Measurements from ENCODE around the gene PIK3C2G.

PIK3C2G gene

GRCh38 chr12:18467620-18468245 lies 206.4 kb downstream of the PIK3C2G start:
- no peaks in the 10 kb centered on the region for H4K20me1 ChIP-seq (ENCODE audit: insufficient read depth)
- peak overlapping the region; percentile 52 for H3K4me2 ChIP-seq
- peak overlapping the region; percentile 22 for H2AFZ ChIP-seq (ENCODE audit: low read depth)
- H3K79me2 ChIP-seq (ENCODE audit: insufficient read depth, low read depth), result no peaks in the 10 kb centered on the region
- H3K4me1 ChIP-seq (ENCODE audit: low read depth, poor library complexity, severe bottlenecking), result peaks cover 29% of the 10 kb centered on the region
- H3K27me3 ChIP-seq (ENCODE audit: insufficient read depth, low read depth), result no peaks in the 10 kb centered on the region
- TF ChIP-seq CTCF (conservative IDR thresholded peaks at IDR 0.05; ENCODE audit: low read depth, low read length), result no peak
- H3K4me3 ChIP-seq (IDR thresholded peaks at IDR 0.05; ENCODE audit: insufficient read depth, low read depth, low read length), result no peak overlapping the region
- no peaks in the 10 kb centered on the region for H3K36me3 ChIP-seq (ENCODE audit: insufficient read depth)
- peak overlapping the region; percentile 59 for H3K27ac ChIP-seq
- no peak overlapping the region for H3K9ac ChIP-seq

- no peak overlapping the region for H3K4me3 ChIP-seq (IDR thresholded peaks at IDR 0.05; ENCODE audit: insufficient read depth, low read depth, low read length)
- H3K9ac ChIP-seq, result no peak overlapping the region
- no peaks in the 10 kb centered on the region for H3K27me3 ChIP-seq (ENCODE audit: insufficient read depth, low read depth)
- H3K4me2 ChIP-seq, result peak overlapping the region; percentile 52
- peak overlapping the region; percentile 59 for H3K27ac ChIP-seq
- TF ChIP-seq CTCF (conservative IDR thresholded peaks at IDR 0.05; ENCODE audit: low read depth, low read length), result no peak
- H3K79me2 ChIP-seq (ENCODE audit: insufficient read depth, low read depth), result no peaks in the 10 kb centered on the region
- peak overlapping the region; percentile 22 for H2AFZ ChIP-seq (ENCODE audit: low read depth)
- peaks cover 29% of the 10 kb centered on the region for H3K4me1 ChIP-seq (ENCODE audit: low read depth, poor library complexity, severe bottlenecking)
- H3K36me3 ChIP-seq (ENCODE audit: insufficient read depth), result no peaks in the 10 kb centered on the region
- no peaks in the 10 kb centered on the region for H4K20me1 ChIP-seq (ENCODE audit: insufficient read depth)
Observed at GRCh38 chr12:18468246-18469075, 207.1 kb downstream of the PIK3C2G start.

GRCh38 chr12:18470251-18470650 lies 208.9 kb downstream of the PIK3C2G start:
- Histone ChIP-seq H2AFZ (ENCODE audit: low read depth) (no peak overlapping the region), H3K4me3 (IDR thresholded peaks at IDR 0.05; ENCODE audit: insufficient read depth, low read depth, low read length) (no peak overlapping the region), H3K27me3 (ENCODE audit: insufficient read depth, low read depth) (no peaks in the 10 kb centered on the region), H3K4me1 (ENCODE audit: low read depth, poor library complexity, severe bottlenecking) (peaks cover 29% of the 10 kb centered on the region), H3K9ac (no peak overlapping the region), H4K20me1 (ENCODE audit: insufficient read depth) (no peaks in the 10 kb centered on the region), H3K4me2 (no peak overlapping the region), H3K27ac (no peak overlapping the region), H3K79me2 (ENCODE audit: insufficient read depth, low read depth) (no peaks in the 10 kb centered on the region), H3K36me3 (ENCODE audit: insufficient read depth) (no peaks in the 10 kb centered on the region)
- TF ChIP-seq CTCF (conservative IDR thresholded peaks at IDR 0.05; ENCODE audit: low read depth, low read length), result no peak

GRCh38 chr12:18472304-18472703 lies 211.0 kb downstream of the PIK3C2G start:
- Histone ChIP-seq H3K79me2 (ENCODE audit: insufficient read depth, low read depth) (no peaks in the 10 kb centered on the region), H2AFZ (ENCODE audit: low read depth) (no peak overlapping the region)

More at GRCh38 chr12:18472304-18472703, 211.0 kb downstream of the PIK3C2G start:
- H3K4me2 ChIP-seq, result no peak overlapping the region
- no peak overlapping the region for H3K27ac ChIP-seq
- H3K4me3 ChIP-seq (IDR thresholded peaks at IDR 0.05; ENCODE audit: insufficient read depth, low read depth, low read length), result no peak overlapping the region
- no peak overlapping the region for H3K9ac ChIP-seq
- no peaks in the 10 kb centered on the region for H3K36me3 ChIP-seq (ENCODE audit: insufficient read depth)
- H3K27me3 ChIP-seq (ENCODE audit: insufficient read depth, low read depth), result no peaks in the 10 kb centered on the region
- H3K4me1 ChIP-seq (ENCODE audit: low read depth, poor library complexity, severe bottlenecking), result peaks cover 23% of the 10 kb centered on the region
- no peaks in the 10 kb centered on the region for H4K20me1 ChIP-seq (ENCODE audit: insufficient read depth)
- TF ChIP-seq CTCF (conservative IDR thresholded peaks at IDR 0.05; ENCODE audit: low read depth, low read length), result no peak

All from KMS-11 (cell line).